Hepatocyte (in vitro differentiated cells): ENCODE measurements around the gene PPP1R2B.

Source experiments
- EZH2 ChIP-seq: fragments of 200-600 bp; sonication (generic); IDR thresholded peaks from 2 replicates; pipeline ENCODE4 v1.6.1; 2016; ENCODE audit warnings: antibody characterized with exemption, mild to moderate bottlenecking, borderline replicate concordance
- EZH2phosphoT487 ChIP-seq: fragments of 200-600 bp; sonication (generic); IDR thresholded peaks from one replicate; pipeline ENCODE4 v1.6.1; 2018; ENCODE audit warnings: antibody characterized with exemption, mild to moderate bottlenecking, low read depth, moderate library complexity; ENCODE audit not compliant: unreplicated experiment, severe bottlenecking
- TF ChIP-seq, protein P1 (sequence below): fragments of 200-600 bp; sonication (generic); IDR thresholded peaks from 2 replicates; pipeline ENCODE4 v1.5.1; 2016; ENCODE audit warnings: antibody characterized with exemption, mild to moderate bottlenecking; ENCODE audit not compliant: poor library complexity

DNA sequence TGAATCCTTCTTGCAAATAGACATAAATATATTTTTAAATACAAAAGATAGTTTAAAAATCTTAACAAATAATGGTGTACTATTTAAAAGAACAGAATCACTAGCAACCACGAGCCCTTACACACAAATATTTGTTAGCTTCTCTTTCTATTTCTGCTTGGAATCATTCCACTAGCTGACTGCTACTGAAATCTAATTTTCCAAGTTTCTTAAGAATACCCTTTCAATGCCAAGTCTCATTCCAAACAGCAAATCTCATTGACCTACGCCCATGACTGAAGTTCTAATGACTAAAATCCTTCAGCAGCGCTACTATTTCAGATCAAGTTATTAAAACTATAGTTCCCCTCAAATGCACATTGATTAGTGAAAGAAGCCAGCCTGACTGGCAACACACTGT, 13.2 kb upstream of the PPP1R2B start:
- TF ChIP-seq, protein P1, sequence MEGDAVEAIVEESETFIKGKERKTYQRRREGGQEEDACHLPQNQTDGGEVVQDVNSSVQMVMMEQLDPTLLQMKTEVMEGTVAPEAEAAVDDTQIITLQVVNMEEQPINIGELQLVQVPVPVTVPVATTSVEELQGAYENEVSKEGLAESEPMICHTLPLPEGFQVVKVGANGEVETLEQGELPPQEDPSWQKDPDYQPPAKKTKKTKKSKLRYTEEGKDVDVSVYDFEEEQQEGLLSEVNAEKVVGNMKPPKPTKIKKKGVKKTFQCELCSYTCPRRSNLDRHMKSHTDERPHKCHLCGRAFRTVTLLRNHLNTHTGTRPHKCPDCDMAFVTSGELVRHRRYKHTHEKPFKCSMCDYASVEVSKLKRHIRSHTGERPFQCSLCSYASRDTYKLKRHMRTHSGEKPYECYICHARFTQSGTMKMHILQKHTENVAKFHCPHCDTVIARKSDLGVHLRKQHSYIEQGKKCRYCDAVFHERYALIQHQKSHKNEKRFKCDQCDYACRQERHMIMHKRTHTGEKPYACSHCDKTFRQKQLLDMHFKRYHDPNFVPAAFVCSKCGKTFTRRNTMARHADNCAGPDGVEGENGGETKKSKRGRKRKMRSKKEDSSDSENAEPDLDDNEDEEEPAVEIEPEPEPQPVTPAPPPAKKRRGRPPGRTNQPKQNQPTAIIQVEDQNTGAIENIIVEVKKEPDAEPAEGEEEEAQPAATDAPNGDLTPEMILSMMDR: no peak
- TF ChIP-seq EZH2phosphoT487 (no peak), EZH2 (no peak)
